H1 (cell line): ENCODE measurements around the gene CROT. TPM values are rescaled to one million over a fixed set of nuclear protein-coding genes. Genes with fewer than 3 reads are reported as not detected.

Experiments
- CTCF ChIA-PET: fragments of 300-600 bp; sonication (Branson Sonifier 250); formaldehyde crosslinking; loops from one replicate; lab custom pipeline; 2021; ENCODE audit not compliant: partially characterized antibody; lab: Charles Lee
- POLR2A ChIA-PET: fragments of 300-600 bp; sonication (Branson Sonifier 250); formaldehyde crosslinking; loops from one replicate; lab custom pipeline; 2021; ENCODE audit warnings: inconsistent platforms; ENCODE audit not compliant: partially characterized antibody; lab: Charles Lee
- DNase-seq, 2 experiments: peaks; one replicate each; pipeline versions ENCODE4 v3.0.0 to v3.0.0-alpha.2; 2010 to 2022; ENCODE audit warnings: low spot score in 2 of 2, low read depth in 1 of 2, mixed read lengths in 1 of 2
- FAIRE-seq: peaks from 2 replicates; lab custom pipeline; 2011; peaks lifted over from hg19 to GRCh38; lab: Jason Lieb, UNC
- H2AFZ ChIP-seq: 2 replicates; pipeline ENCODE4 v1.8.1; 2012; ENCODE audit warnings: low read length, inconsistent platforms
- H2AK5ac ChIP-seq: 2 replicates; pipeline ENCODE4 v1.6.1; 2013; ENCODE audit warnings: low read depth, low read length
- H2BK120ac ChIP-seq: replicated peaks from 2 replicates; pipeline ENCODE3; 2013; ENCODE audit warnings: low read depth, low read length, inconsistent platforms
- H2BK12ac ChIP-seq: 2 replicates; pipeline ENCODE4 v1.6.1; 2013; ENCODE audit warnings: low read depth, low read length
- H2BK15ac ChIP-seq: 2 replicates; pipeline ENCODE4 v1.6.1; 2013; ENCODE audit warnings: low read length
- H2BK20ac ChIP-seq: 2 replicates; pipeline ENCODE4 v1.6.1; 2013; ENCODE audit warnings: low read length
- H2BK5ac ChIP-seq: 2 replicates; pipeline ENCODE4 v1.6.1; 2013; ENCODE audit warnings: low read depth, low read length
- H3K14ac ChIP-seq: 2 replicates; pipeline ENCODE4 v1.6.1; 2013; ENCODE audit warnings: inconsistent platforms; ENCODE audit not compliant: insufficient read length
- H3K18ac ChIP-seq: 2 replicates; pipeline ENCODE4 v1.6.1; 2013; ENCODE audit warnings: low read length; ENCODE audit errors: extremely low read depth
- H3K23ac ChIP-seq: 2 replicates; pipeline ENCODE4 v1.6.1; 2013; ENCODE audit warnings: inconsistent platforms; ENCODE audit not compliant: insufficient read length
- H3K23me2 ChIP-seq: 2 replicates; pipeline ENCODE4 v1.6.1; 2013; ENCODE audit warnings: low read depth, low read length
- H3K27ac ChIP-seq: 2 replicates; pipeline ENCODE4 v1.6.1; 2011; ENCODE audit warnings: low read depth, low read length, inconsistent platforms
- H3K27me3 ChIP-seq, 4 experiments: replicated peaks in 1 of 4; 1 replicate in 1 of 4; 2 replicates in 3 of 4; pipeline versions ENCODE4 v1.6.1 to v1.8.1; 2011 to 2013; ENCODE audit warnings: low read length in 3 of 4, mild to moderate bottlenecking in 3 of 4, inconsistent platforms in 2 of 4, mixed read lengths in 2 of 4, moderate library complexity in 1 of 4; ENCODE audit not compliant: control insufficient read depth in 3 of 4, insufficient read depth in 3 of 4; ENCODE audit errors: extremely low read depth in 1 of 4
- H3K36me3 ChIP-seq, 4 experiments: 2 replicates each; pipeline versions ENCODE4 v1.6.1 to v1.8.1; 2011 to 2013; ENCODE audit warnings: mild to moderate bottlenecking in 4 of 4, low read length in 3 of 4, moderate library complexity in 2 of 4, control low read depth in 1 of 4, inconsistent platforms in 1 of 4; ENCODE audit not compliant: insufficient read depth in 4 of 4, control insufficient read depth in 2 of 4
- H3K4ac ChIP-seq: replicated peaks from 2 replicates; pipeline ENCODE3; 2013; ENCODE audit warnings: low read length, low read depth, mixed read lengths, inconsistent platforms; ENCODE audit not compliant: insufficient read length
- H3K4me1 ChIP-seq, 4 experiments: replicated peaks in 1 of 4; 1 replicate in 1 of 4; 2 replicates in 3 of 4; pipeline versions ENCODE4 v1.6.1 to v1.8.1; 2011 to 2013; ENCODE audit warnings: low read length in 3 of 4, inconsistent platforms in 2 of 4, mixed read lengths in 1 of 4; ENCODE audit not compliant: insufficient read depth in 4 of 4, control insufficient read depth in 3 of 4
- H3K4me2 ChIP-seq, 2 experiments: 2 replicates each; pipeline versions ENCODE4 v1.6.1 to v1.8.1; 2011 to 2013; ENCODE audit warnings: low read depth in 2 of 2, low read length in 2 of 2, control low read depth in 1 of 2, inconsistent platforms in 1 of 2, mild to moderate bottlenecking in 1 of 2; ENCODE audit not compliant: insufficient read depth in 1 of 2
- H3K4me3 ChIP-seq, 4 experiments: fragments of 200-600, 300-600 bp in 1 of 4; sonication (generic), shearing (Covaris generic), sonication (Bioruptor Twin) in 1 of 4; 2 replicates each; pipeline versions ENCODE4 v1.5.1 to v1.8.1; 2011 to 2016; ENCODE audit warnings: low read length in 4 of 4, low read depth in 3 of 4, control low read depth in 2 of 4, inconsistent platforms in 2 of 4, mild to moderate bottlenecking in 2 of 4, mixed read lengths in 1 of 4, moderate library complexity in 1 of 4; ENCODE audit not compliant: insufficient read depth in 2 of 4; ENCODE audit errors: extremely low read depth in 1 of 4
- H3K56ac ChIP-seq: replicated peaks from 2 replicates; pipeline ENCODE3; 2013; ENCODE audit warnings: low read depth, mild to moderate bottlenecking, mixed read lengths, low read length, inconsistent platforms; ENCODE audit not compliant: insufficient read length
- H3K79me1 ChIP-seq: 2 replicates; pipeline ENCODE4 v1.6.1; 2013; ENCODE audit warnings: low read depth, low read length, control low read depth
- H3K79me2 ChIP-seq, 2 experiments: 2 replicates each; pipeline versions ENCODE4 v1.6.1 to v1.8.1; 2012 to 2013; ENCODE audit warnings: low read length in 2 of 2, mild to moderate bottlenecking in 2 of 2, inconsistent platforms in 1 of 2; ENCODE audit not compliant: insufficient read depth in 2 of 2, control insufficient read depth in 1 of 2
- H3K9ac ChIP-seq, 4 experiments: replicated peaks in 1 of 4; 1 replicate in 1 of 4; 2 replicates in 3 of 4; pipeline versions ENCODE4 v1.6.1 to v1.8.1; 2011 to 2013; ENCODE audit warnings: low read depth in 3 of 4, low read length in 3 of 4, control low read depth in 2 of 4, mild to moderate bottlenecking in 2 of 4, moderate library complexity in 2 of 4, inconsistent platforms in 1 of 4; ENCODE audit errors: extremely low read depth in 1 of 4
- H3K9me3 ChIP-seq, 2 experiments: 2 replicates each; pipeline versions ENCODE4 v1.6.1 to v1.8.1; 2012 to 2013; ENCODE audit warnings: mild to moderate bottlenecking in 2 of 2, moderate library complexity in 2 of 2, control low read depth in 1 of 2, inconsistent platforms in 1 of 2, low read depth in 1 of 2, low read length in 1 of 2, mixed read lengths in 1 of 2; ENCODE audit not compliant: insufficient read depth in 2 of 2
- H4K20me1 ChIP-seq, 2 experiments: replicated peaks in 1 of 2; 2 replicates each; pipeline versions ENCODE3 to v1.8.1; 2011 to 2013; ENCODE audit warnings: inconsistent platforms in 2 of 2, low read length in 2 of 2, mild to moderate bottlenecking in 1 of 2; ENCODE audit not compliant: insufficient read depth in 2 of 2, control insufficient read depth in 1 of 2
- H4K5ac ChIP-seq: 2 replicates; pipeline ENCODE4 v1.6.1; 2013; ENCODE audit warnings: low read length, low read depth, mixed read lengths, inconsistent platforms; ENCODE audit not compliant: insufficient read length
- H4K8ac ChIP-seq: 2 replicates; pipeline ENCODE4 v1.8.0; 2013; ENCODE audit warnings: mild to moderate bottlenecking, moderate library complexity, low read length, inconsistent platforms; ENCODE audit not compliant: insufficient read depth; ENCODE audit errors: extremely low read depth
- H4K91ac ChIP-seq: replicated peaks from 2 replicates; pipeline ENCODE3; 2013; ENCODE audit warnings: low read length, mixed read lengths, inconsistent platforms; ENCODE audit not compliant: insufficient read length
- HDAC6 ChIP-seq: IDR thresholded peaks from one replicate; pipeline ENCODE4 v1.7.1; 2012; ENCODE audit warnings: low read depth, mild to moderate bottlenecking, inconsistent platforms, low read length, moderate library complexity
- SUZ12 ChIP-seq: fragments of 200-600 bp; sonication (generic); IDR thresholded peaks from 2 replicates; pipeline ENCODE4 v1.6.1; 2012; ENCODE audit warnings: mild to moderate bottlenecking, inconsistent platforms, low read length, moderate library complexity, mixed read lengths
- WGBS, 2 experiments: shearing (Covaris generic) in 1 of 2; methylation state at CpG; one replicate each; pipeline versions ENCODE4 v1.1.6 to v1.1.7; 2013 to 2015; ENCODE audit warnings: low lambda C conversion rate in 2 of 2, mixed read lengths in 2 of 2, inconsistent platforms in 1 of 2, low coverage in 1 of 2, missing lambda C conversion rate in 1 of 2; ENCODE audit not compliant: insufficient replicate concordance in 2 of 2, insufficient coverage in 1 of 2, insufficient read length in 1 of 2; ENCODE audit errors: extremely low coverage in 1 of 2, missing lambda C conversion rate in 1 of 2; 5-methylcytosine and 5-hydroxymethylcytosine counted together
- polyA plus RNA-seq, 7 experiments: library from polyadenylated mRNA; depleted of rRNA in 3 of 7; stranded (reverse) in 5 of 7; unstranded in 2 of 7; fragments of >200 nt in 5 of 7; fragments of 200-250 nt in 2 of 7; gene quantifications; 1 replicate in 5 of 7; 2 replicates in 1 of 7; 4 replicates in 1 of 7; pipeline versions ENCODE4 v1.2.1 to v1.2.3, GENCODE V29; 2011 to 2013; ENCODE audit warnings: missing spikeins in 2 of 7, mixed read lengths in 2 of 7
- total RNA-seq: library from RNA; stranded (reverse); fragmentation: NEBNext Ultra II Directional; extraction: Animal tissue kit (Norgen Biotek cat#: 25700); gene quantifications from 2 replicates; pipeline ENCODE4 v1.2.1, GENCODE V29; 2021

CROT gene
- total and polyA plus RNA-seq, 2 of the 8 experiments (the other 6 are each of a cell fraction or from before 2014, with no cell fraction given) = 2.2 to 5.6 TPM

- Histone ChIP-seq H4K91ac (no peak overlapping the region), H3K9me3 (no peaks in the 10 kb centered on the region), H3K4me3 (no peak overlapping the region), H4K20me1 (no peaks in the 10 kb centered on the region), H3K56ac (no peak overlapping the region), H3K4ac (no peak overlapping the region), H3K27me3 (no peaks in the 10 kb centered on the region), H3K4me1 (no peaks in the 10 kb centered on the region), H3K36me3 (no peaks in the 10 kb centered on the region), H2BK15ac (no peak overlapping the region), H4K5ac (no peak overlapping the region), H3K79me2 (no peaks in the 10 kb centered on the region), H2BK120ac (no peak overlapping the region), H2AFZ (no peak overlapping the region), H3K23me2 (no peaks in the 10 kb centered on the region), H4K8ac (no peak overlapping the region)
- FAIRE-seq (no peak), DNase-seq (no peak)
- CTCF ChIA-PET = interaction anchor here (1.1 to 1.6 kb wide), 4 partner anchors 9 to 112 kb away, joined by 3 to 5 read pairs (median 4); no protein-coding TSS in a partner anchor
- 91% methylated on average over 5 of the region's 5 CpGs; no CpG with 5 or more reads in 1 of the 2 experiments for WGBS, 2 experiments
- no peak for TF ChIP-seq HDAC6
- TF ChIP-seq SUZ12 = no peak
- TF ChIP-seq, all 59 proteins: peak for 0
- Histone ChIP-seq H2AK5ac (no peak overlapping the region), H3K14ac (no peak overlapping the region), H3K18ac (no peak overlapping the region), H3K4me2 (no peak overlapping the region), H3K23ac (no peak overlapping the region), H2BK20ac (no peak overlapping the region), H3K27ac (no peak overlapping the region), H3K79me1 (no peaks in the 10 kb centered on the region), H2BK5ac (no peak overlapping the region), H2BK12ac (no peak overlapping the region), H3K9ac (no peak overlapping the region)
- POLR2A ChIA-PET = no interaction called here
Observed at GRCh38 chr7:87424075-87424474, 78.6 kb downstream of the CROT start.
